Measurements from ENCODE around the gene PMPCB. TPM values are rescaled to one million over a fixed set of nuclear protein-coding genes. Genes with fewer than 3 reads are reported as not detected.

Gene PMPCB
- total RNA-seq, 1 experiment from 2014 or later = 74.4 TPM

DNA sequence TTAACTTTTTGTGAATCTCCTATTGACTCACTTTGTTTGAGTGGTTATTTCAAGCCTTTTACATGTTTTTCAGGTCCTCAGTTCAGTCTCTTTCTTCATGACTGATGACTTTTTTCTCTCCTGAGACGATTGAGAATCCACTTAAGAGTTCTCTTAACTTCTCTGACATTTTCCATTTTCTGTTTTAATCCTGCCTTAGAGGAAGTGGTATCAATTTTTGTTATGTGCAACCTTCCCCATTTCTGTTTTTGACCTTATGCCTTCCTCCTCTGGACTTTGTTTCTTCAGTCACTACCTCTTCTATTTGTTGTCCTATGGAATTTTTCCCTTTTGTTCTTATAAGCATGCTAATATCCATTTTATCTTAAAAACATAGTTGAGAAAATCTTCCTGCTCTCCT is 52.6 kb downstream of the PMPCB start:
- no peaks in the 10 kb centered on the region for H3K9me3 Mint-ChIP-seq
- H3K27ac Mint-ChIP-seq = no peak overlapping the region
- no peak for ATAC-seq

More for the DNA sequence above, 52.6 kb downstream of the PMPCB start:
- Mint-ChIP-seq H3K4me3 (peak overlapping the region; percentile 41), H3K36me3 (peaks cover 14% of the 10 kb centered on the region), H3K4me1 (peaks cover 17% of the 10 kb centered on the region), H3K27me3 (ENCODE audit: low read depth) (no peaks in the 10 kb centered on the region)
- POLR2A ChIA-PET = no interaction called here
- TF ChIP-seq ZNF671 (CRISPR knock-in tag; IDR thresholded peaks at IDR 0.05) = no peak
- TF ChIP-seq CREB1 (CRISPR knock-in tag; IDR thresholded peaks at IDR 0.05) = no peak
- no peak for TF ChIP-seq ETV6 (CRISPR knock-in tag; IDR thresholded peaks at IDR 0.05)
- TF ChIP-seq, protein P1, sequence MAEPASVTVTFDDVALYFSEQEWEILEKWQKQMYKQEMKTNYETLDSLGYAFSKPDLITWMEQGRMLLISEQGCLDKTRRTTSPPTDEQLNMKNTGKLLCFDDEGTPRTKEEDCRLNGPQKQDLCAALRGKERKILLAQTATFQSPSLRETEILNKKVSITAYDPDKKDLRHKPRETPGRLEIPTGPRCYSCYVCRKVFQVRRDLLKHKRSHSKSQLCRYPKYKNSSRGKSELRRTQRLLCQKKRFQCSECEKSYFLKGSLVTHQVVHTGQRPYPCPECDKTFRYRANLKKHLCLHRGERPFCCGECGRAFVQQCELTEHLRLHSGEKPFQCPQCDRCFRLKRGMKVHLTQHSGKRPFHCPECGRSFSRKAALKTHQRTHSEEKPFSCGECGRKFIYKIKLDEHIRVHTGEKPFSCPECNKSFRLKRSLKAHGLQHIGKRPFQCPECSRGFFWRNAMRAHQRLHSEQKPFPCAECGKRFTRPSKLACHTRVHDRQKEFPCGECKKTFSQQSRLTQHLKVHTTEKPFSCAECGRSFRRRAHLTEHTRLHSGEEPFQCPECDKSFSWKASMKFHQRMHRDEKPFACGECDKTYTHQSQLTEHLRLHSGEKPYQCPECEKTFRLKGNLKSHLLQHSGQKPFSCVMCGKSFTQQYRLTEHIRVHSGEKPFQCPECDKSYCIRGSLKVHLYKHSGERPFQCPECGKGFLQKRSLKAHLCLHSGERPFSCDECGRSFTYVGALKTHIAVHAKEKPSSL (CRISPR knock-in tag; conservative IDR thresholded peaks at IDR 0.05) = no peak
- no peak for TF ChIP-seq FOXP4 (CRISPR knock-in tag; IDR thresholded peaks at IDR 0.05)
- CTCF ChIA-PET = no interaction called here
- no peak for DNase-seq (ENCODE audit: low spot score)

Other genes starting within 250 kb of the PMPCB start
- 1.4 to 2.2 TPM (median 1.7 TPM) in 3 replicates for gene FBXL13, start 222.6 kb upstream of the PMPCB start, total RNA-seq (2021)
- 35.4 to 42.3 TPM (median 42.0 TPM) in 3 replicates for gene ARMC10, start 222.3 kb upstream of the PMPCB start, total RNA-seq (2021)
- 6.6 to 7.5 TPM (median 7.4 TPM) in 3 replicates for gene NAPEPLD, start 148.3 kb upstream of the PMPCB start, total RNA-seq (2021)
- gene DNAJC2, start 47.3 kb downstream of the PMPCB start, total RNA-seq (2021) = 30.5 to 39.7 TPM (median 31.3 TPM) in 3 replicates
- gene PSMC2, start 50.2 kb downstream of the PMPCB start, total RNA-seq (2021) = 104 to 121 TPM (median 113 TPM) in 3 replicates
- gene SLC26A5, start 148.8 kb downstream of the PMPCB start, total RNA-seq (2021) = 0.15 to 0.46 TPM (median 0.41 TPM) in 3 replicates